AG09309 (cell line): Measurements from ENCODE around the gene MAD1L1.

ENCODE experiments used
- DNase-seq: peaks from one replicate; pipeline ENCODE4 v3.0.0-alpha.2; 2010; ENCODE audit warnings: low read depth
- H3K4me3 ChIP-seq: 2 replicates; pipeline ENCODE4 v1.5.1; 2011; ENCODE audit warnings: mild to moderate bottlenecking, low read depth, low read length, moderate library complexity; ENCODE audit not compliant: control insufficient read depth
- CTCF ChIP-seq: IDR thresholded peaks from 2 replicates; pipeline ENCODE4 v1.5.1; 2011; ENCODE audit warnings: mild to moderate bottlenecking, low read depth, low read length, inconsistent platforms; ENCODE audit not compliant: insufficient read depth, control insufficient read depth; ENCODE audit errors: missing control alignments

The MAD1L1 gene

GRCh38 chr7:1848013-1848640, 384.6 kb downstream of the MAD1L1 start:
- TF ChIP-seq CTCF = no peak
- H3K4me3 ChIP-seq = no peak overlapping the region
- DNase-seq = no peak

- TF ChIP-seq CTCF = no peak
- DNase-seq = no peak
- H3K4me3 ChIP-seq = no peak overlapping the region
These were observed 385.3 kb downstream of the MAD1L1 start for GRCh38 chr7:1847260-1848001.

GRCh38 chr7:1846331-1847065, 386.2 kb downstream of the MAD1L1 start:
- H3K4me3 ChIP-seq = no peak overlapping the region
- no peak for DNase-seq
- TF ChIP-seq CTCF = no peak

- DNase-seq = no peak
- TF ChIP-seq CTCF = no peak
- H3K4me3 ChIP-seq = no peak overlapping the region
These were observed 387.0 kb downstream of the MAD1L1 start for GRCh38 chr7:1845536-1846311.

GRCh38 chr7:1844951-1845390, 387.8 kb downstream of the MAD1L1 start:
- H3K4me3 ChIP-seq = no peak overlapping the region
- DNase-seq = no peak
- TF ChIP-seq CTCF = no peak

DNA sequence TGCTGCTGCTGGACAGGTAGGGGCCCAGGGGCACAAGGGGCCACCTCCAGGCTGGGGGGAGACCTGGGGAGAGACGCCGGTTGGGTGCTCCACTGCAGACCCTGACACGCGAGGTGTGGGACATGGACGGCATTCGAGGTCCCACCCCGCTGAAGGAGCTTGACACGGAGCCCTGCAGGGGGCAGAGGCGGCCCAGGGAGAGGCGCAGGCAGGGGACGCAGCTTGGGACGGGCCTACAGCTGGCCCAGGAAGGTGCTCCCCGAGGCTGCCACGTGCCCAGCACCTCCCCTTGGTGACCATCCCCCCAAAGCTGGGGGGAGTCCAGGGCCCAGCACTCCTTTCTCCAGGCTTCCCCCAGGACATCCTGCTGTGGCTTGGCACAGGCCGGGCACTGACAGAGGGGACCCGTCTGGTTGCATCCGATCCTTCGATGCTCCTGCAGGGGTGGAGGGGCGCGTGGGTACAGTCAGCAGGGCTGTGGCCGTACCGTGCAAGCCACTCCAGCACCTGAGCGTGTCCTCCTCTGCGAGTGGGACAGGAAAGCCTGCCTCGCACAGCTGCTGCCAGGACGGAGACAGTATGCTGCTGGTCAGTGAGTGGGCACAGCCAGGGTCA, 388.3 kb downstream of the MAD1L1 start:
- TF ChIP-seq CTCF = no peak
- H3K4me3 ChIP-seq = no peak overlapping the region
- DNase-seq = no peak
